ENCODE measurements around the gene C20orf144.

Gene C20orf144

DNA sequence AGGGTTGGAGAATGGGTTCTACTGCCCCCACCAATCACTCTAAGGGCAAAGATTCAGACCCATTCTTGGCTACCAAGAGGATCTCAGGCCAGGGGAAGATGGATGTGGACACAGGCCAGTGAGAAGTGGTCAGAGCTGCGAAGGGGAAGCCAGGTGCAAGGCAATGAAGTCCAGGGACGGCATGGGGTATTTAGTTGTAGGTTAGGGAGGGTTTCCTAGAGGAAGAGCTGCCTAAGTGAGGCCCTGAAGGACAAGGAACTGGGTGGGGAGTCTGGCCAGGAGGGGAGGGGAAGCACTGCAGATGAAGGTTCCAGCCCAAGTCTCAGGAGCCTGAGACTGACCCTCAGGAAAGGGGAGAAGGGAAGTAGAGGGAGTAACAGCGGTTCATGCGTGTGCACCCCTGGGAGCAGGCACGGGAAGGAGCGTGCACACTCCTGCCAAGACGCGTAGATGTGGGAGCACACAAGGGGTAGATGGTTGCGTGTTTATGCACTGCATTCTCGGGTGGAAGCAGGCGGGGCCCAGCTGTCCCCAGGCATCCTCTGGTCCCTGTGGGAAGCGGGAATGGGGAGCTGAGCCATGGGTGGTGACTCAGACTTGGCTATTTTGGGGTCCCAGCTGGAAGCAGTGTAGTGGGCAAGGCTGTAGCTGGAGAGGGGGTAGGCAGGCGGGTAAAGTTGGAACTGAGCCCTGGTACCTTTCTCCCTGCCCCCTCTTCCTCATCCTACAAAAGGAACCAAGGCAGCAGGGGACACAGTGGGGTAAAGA is 7.9 kb downstream of the C20orf144 start:
- no peak for TF ChIP-seq CTCF (IDR thresholded peaks at IDR 0.05; ENCODE audit: control insufficient read depth, extremely low read depth, insufficient read depth)
- H3K4me3 ChIP-seq (ENCODE audit: low read depth, low read length) = no peak overlapping the region
- DNase-seq (ENCODE audit: low read depth) = no peak

- DNase-seq (ENCODE audit: low read depth) = no peak
- no peak overlapping the region for H3K4me3 ChIP-seq (ENCODE audit: low read depth, low read length)
- no peak for TF ChIP-seq CTCF (IDR thresholded peaks at IDR 0.05; ENCODE audit: control insufficient read depth, extremely low read depth, insufficient read depth)
Observed at GRCh38 chr20:33670715-33671499, 8.8 kb downstream of the C20orf144 start.

DNA sequence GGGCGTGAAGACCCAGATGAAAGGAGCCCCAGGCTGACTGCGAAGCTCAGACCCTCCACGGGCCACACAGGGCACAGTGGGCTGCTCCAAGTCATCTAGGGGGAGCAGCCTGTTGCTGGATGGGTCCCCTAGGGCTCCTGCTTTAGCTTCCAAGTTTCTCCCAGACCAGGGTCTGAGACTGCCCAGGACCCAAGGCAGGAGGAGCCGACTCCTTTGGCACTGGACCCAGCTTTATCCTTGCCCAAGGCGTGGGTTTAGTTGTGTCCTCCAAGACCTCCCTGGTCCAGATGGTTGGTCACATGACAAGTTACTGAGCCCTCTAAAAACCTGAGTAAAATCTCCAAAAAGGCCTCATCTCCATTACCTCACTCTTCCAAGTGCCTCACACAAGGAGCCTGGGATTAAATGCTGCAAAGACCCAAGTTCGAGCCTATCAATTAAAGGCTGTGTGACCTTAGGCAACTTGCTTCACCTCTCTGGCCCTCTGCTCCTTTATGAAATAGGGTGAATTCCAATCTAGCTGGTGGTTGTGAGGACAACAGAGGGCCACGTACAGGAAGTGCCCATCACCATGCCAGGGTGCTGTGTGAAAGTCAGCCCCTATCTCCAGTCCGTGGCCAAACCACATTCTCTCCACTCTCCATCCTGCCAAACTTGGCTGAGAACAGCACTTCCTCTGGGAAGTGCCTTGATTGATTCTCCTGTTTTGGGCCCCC is 9.6 kb downstream of the C20orf144 start:
- TF ChIP-seq CTCF (IDR thresholded peaks at IDR 0.05; ENCODE audit: control insufficient read depth, extremely low read depth, insufficient read depth) = no peak
- no peak for DNase-seq (ENCODE audit: low read depth)
- no peak overlapping the region for H3K4me3 ChIP-seq (ENCODE audit: low read depth, low read length)

DNA sequence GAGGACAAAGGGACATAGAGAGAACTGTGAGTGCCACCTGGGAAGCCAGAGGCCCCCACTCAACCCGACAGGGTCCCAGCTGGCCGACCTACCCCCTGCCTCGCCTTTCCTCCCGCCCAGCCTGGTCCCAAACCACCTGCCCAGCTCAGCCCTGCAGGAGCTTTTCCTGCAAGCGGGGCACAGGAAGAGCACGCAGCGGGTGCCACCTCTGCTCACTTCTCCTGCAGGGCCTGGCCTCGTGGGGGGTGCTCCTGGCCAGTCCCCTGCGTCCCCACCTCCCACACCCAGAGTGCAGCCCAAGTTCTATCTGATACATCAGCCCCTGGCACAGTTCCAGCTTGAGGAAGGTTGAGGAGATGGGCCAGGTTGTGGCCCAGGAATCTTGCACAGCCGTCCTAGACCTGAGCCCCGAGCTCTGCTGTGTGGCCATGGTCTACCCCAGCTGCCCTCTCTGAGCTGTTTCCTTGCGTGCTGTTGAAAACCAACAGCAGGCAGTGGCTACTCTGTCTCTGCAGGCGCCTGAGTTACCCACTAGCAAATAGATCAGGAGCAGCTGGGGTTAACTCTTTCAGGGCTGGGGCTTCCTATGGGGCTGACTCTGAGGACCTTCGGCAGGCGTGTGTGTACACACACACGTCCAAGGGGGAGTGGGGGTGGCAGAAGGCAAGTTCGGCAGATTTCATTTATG is 10.4 kb downstream of the C20orf144 start:
- no peak for DNase-seq (ENCODE audit: low read depth)

DNA sequence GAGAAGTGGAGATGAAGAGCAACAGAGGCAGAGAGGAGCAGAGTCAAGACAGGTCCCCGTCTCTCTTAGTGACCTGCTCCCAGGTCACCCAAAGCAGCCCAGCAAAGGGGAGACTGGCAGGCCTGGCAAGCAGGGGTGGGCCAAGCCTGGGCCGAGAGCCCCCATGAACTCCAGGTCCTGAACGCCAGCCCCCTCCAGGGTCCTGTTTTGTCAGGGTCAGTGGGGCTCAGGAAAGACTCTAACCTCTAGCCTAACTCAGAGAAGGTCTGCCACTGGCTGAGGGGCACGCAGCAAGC is 10.9 kb downstream of the C20orf144 start:
- H3K4me3 ChIP-seq (ENCODE audit: low read depth, low read length) = peak overlapping the region; percentile 62
- no peak for TF ChIP-seq CTCF (IDR thresholded peaks at IDR 0.05; ENCODE audit: control insufficient read depth, extremely low read depth, insufficient read depth)
- no peak for DNase-seq (ENCODE audit: low read depth)

More for the DNA sequence above, 10.4 kb downstream of the C20orf144 start:
- TF ChIP-seq CTCF (IDR thresholded peaks at IDR 0.05; ENCODE audit: control insufficient read depth, extremely low read depth, insufficient read depth) = no peak
- H3K4me3 ChIP-seq (ENCODE audit: low read depth, low read length) = peak overlapping the region; percentile 62

GRCh38 chr20:33673410-33674293 is 11.5 kb downstream of the C20orf144 start:
- no peak for DNase-seq (ENCODE audit: low read depth)
- peak overlapping the region; percentile 62 for H3K4me3 ChIP-seq (ENCODE audit: low read depth, low read length)
- TF ChIP-seq CTCF (IDR thresholded peaks at IDR 0.05; ENCODE audit: control insufficient read depth, extremely low read depth, insufficient read depth) = no peak
